GM19324 (cell line): ENCODE results near the gene SGCD.

Source experiments
- ATAC-seq: cut with Tn5 transposase; IDR thresholded peaks from one replicate; pipeline ENCODE4 v1.9.1; 2021; ENCODE audit warnings: mild to moderate bottlenecking, moderate library complexity; ENCODE audit not compliant: unreplicated experiment, low FRiP score

The SGCD gene

GRCh38 chr5:156399323-156399722 lies 72.4 kb downstream of the SGCD start:
- no peak for ATAC-seq

DNA sequence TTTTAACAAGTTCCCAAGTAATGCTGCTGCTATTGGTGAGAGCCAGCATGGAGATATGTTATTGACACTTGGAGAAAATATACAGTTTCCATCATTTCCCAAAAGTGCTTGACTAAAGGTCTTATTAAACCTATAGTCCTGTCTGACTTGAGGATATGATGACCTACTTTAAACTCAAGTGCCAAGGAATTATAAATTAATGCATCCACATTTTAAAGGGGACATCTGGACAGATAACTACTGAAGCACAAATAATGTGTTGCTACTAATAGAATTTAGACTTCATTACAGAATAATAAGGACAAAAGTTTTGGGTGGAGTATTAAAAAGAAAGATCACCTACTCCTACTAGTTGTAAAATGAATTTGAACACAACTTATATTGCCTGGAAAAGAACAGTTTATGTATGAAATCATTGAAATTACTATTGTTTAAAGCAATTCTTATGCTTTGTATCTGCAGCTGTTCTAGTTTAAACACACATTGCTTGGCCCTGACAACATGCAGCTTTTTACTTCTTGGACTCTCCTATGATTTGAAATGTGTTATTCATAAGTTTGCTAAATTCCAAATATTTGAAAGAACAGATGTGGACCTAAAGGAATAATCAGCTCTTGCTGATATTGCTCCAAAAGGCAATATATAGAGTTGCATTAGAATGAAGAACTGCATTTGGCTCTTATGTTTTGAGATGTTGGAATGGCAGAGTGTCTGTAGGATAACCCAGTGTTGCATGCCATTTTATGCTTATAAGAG lies 73.4 kb downstream of the SGCD start:
- no peak for ATAC-seq

- ATAC-seq: no peak
These were observed 74.8 kb downstream of the SGCD start for GRCh38 chr5:156401804-156402203.

DNA sequence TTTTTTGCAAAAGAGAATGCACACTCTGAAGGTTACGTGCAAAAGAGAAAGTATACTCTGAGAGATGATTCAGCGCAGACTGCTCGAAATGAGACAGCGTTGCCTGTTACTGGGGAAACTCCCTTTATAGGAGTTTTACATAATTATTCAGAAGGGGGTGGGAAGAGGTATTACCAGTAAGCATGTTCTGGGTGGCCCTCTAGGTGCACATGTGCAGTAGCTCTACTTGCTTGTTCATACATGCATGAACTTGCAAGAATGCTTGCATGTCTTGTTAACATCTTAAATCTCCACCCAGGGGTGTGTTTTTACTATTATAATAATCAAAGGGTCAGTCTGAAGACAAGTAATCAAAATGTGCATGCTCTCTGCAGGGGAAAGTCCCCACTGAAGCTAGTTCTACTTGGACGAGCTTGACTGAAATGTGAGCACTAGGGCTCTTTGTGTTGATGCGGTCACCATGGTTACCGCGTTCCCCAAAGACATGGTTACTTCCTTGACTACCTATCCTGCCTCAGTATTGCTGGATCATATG lies 75.5 kb downstream of the SGCD start:
- ATAC-seq: peak; percentile 98

GRCh38 chr5:156405988-156406387 lies 79.0 kb downstream of the SGCD start:
- ATAC-seq: no peak

DNA sequence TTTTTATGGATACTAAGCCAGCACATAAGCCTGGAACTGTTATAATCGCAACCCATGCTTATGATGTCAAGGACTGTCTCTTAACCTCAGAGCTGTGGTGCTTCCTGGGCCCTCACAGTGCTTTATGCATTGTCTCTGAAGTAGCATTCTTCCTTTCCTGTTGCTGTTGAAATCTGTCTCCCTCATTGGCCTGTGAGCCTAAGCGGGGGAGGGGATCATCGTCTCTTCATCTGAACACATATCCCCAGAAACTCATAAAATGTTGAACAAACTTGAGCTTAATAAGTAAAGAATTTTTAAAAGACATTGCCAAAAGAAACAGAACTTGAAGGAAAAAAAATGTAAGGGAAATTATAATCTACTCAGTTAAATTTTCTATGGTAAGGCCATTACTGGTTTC lies 80.3 kb downstream of the SGCD start:
- ATAC-seq: no peak

GRCh38 chr5:156409834-156410233 lies 82.9 kb downstream of the SGCD start:
- no peak for ATAC-seq

GRCh38 chr5:156411185-156411613 lies 84.2 kb downstream of the SGCD start:
- no peak for ATAC-seq

GRCh38 chr5:156411957-156412356 lies 85.0 kb downstream of the SGCD start:
- ATAC-seq: no peak

GRCh38 chr5:156414391-156414790 lies 87.4 kb downstream of the SGCD start:
- ATAC-seq: no peak

DNA sequence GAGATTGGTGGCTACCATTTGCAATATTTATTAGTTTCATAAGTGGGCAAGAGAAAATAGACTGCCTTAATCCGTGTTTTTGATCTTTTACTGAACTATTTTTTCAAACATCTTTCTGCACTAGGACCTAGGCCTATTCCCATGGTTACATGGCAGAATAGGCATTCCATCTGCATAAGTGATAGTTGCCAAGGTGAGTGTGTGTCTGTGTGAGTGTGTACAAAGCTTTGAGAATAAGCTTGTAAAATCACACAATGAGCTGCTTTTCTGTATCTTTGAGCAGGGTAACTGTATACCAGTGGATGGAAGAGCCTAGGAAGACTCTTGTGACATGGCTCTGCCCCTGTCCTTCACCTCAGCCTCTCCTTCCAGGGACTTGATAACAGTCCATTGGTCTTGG lies 92.7 kb downstream of the SGCD start:
- no peak for ATAC-seq

DNA sequence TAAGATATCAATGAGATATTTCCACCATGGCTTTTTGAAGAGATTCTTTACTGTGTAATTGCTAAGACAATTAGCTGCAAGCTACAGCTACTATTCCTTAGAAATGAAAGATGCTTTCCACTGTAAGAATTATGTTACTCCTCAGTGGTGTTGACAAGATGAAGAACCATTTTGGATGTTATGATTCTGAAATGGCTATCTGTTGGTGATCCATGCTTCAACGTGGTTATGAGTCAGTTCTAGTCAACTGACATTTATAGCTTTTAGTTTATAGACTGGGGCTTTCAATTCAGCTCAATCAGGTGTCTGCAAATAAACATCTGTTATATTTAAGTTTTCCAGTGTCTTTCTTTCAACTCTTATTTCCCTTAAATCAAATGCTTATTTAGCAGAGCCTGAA lies 93.7 kb downstream of the SGCD start:
- ATAC-seq: no peak

DNA sequence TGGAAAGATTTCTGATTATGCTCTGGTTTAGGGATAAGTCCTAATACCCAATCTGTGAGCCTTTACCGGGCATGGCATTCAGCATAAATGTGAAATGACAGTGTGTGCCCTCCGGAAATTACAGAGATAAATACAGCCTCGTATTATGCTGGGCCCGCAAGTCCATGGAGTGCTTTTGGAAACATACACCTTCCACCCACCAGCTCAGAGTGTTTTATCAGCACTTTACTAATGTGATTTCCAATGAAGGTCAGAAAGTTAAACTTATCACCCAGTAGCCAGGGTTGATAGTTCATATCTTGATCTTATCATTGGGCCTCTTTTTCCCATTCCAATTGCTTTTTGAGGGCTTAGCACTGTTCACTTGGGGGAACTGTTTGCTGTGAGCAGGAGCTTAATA lies 94.8 kb downstream of the SGCD start:
- ATAC-seq: no peak

- ATAC-seq: no peak
These were observed 96.6 kb downstream of the SGCD start for GRCh38 chr5:156423597-156423996.

DNA sequence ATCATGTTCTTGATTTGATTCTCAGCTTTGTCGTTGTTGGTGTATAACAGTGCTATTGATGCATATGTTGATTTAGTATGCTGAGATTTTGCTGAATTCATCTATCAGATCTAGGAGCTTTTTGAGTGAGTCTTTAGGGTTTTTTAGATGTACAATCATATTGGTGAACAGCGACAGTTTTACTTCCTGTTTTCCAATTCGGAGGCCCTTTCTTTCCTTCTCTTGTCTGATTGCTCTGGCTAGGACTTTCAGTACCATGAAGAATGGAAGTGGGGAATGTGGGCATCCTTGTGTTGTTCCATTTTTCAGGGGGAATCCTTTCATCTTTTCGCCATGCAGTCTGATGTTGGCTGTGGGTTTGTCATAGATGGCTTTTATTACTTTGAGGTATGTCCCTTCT lies 100.4 kb downstream of the SGCD start:
- ATAC-seq: no peak

DNA sequence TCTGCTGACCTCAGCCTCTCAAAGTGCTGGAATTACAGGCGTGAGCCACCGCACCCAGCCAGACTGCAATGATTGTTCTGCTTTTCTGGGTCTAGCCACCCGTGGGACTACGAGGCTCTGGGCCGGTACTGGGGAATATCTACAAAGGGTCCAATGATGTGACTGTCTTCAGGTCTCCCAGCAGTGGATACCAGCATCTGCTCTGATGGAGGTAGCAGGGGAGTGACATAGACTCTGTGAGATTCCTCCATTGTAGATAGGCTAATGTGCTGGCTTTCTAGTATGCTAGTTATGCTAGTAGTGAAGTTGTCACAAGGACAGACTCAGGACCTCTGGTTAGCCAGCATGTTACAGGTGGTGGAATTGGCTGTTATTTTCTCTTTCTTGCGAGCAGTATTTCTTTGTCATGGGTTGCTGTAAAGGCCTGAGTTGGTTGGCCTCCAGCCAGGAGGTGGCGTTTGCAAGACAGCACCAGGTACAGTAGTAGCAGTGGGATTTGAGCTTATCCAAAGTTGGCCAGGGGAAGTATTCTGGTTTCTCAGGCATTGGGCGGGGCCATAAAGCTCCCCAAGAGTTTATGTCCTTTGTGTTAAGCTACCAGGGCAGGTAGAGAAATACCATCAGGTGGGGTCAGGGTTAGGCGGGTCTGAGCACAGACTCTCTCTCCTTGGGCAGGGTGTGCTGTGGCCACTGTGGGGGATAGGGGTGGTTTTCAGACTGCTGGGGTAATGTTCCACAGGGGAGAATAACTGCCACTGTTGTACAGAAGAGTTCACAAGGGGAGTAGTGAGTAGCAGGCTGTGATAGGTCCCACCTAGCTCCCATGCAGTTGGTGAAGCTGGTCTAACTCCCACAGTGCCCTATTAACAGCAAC lies 105.2 kb downstream of the SGCD start:
- ATAC-seq: no peak

GRCh38 chr5:156432830-156433105 lies 105.8 kb downstream of the SGCD start:
- no peak for ATAC-seq

- ATAC-seq: no peak
These were observed 107.5 kb downstream of the SGCD start for GRCh38 chr5:156434471-156434870.

- no peak for ATAC-seq
These were observed 108.1 kb downstream of the SGCD start for GRCh38 chr5:156435101-156435500.

- no peak for ATAC-seq
These were observed 111.1 kb downstream of the SGCD start for GRCh38 chr5:156438076-156438475.

- ATAC-seq: no peak
These were observed 117.9 kb downstream of the SGCD start for GRCh38 chr5:156444753-156445291.
